ENCODE data around the gene ITIH6.

The ITIH6 gene

GRCh38 chrX:54825716-54826438 is 27.8 kb upstream of the ITIH6 start:
- peaks cover 48% of the 10 kb centered on the region for H3K9me3 Mint-ChIP-seq
- H3K27me3 Mint-ChIP-seq (ENCODE audit: low read depth, poor library complexity), result peaks cover 5% of the 10 kb centered on the region
- H3K4me1 Mint-ChIP-seq, result peaks cover 19% of the 10 kb centered on the region
- DNase-seq, result no peak
- H3K27ac Mint-ChIP-seq, result no peak overlapping the region
- H3K4me3 Mint-ChIP-seq, result no peak overlapping the region
- no peaks in the 10 kb centered on the region for H3K36me3 Mint-ChIP-seq (ENCODE audit: low read depth)
- TF ChIP-seq CTCF (IDR thresholded peaks at IDR 0.05), result no peak

GRCh38 chrX:54824722-54825121 is 26.7 kb upstream of the ITIH6 start:
- Mint-ChIP-seq H3K36me3 (ENCODE audit: low read depth) (no peaks in the 10 kb centered on the region), H3K4me1 (peaks cover 19% of the 10 kb centered on the region), H3K27ac (no peak overlapping the region), H3K9me3 (peaks cover 52% of the 10 kb centered on the region), H3K4me3 (no peak overlapping the region), H3K27me3 (ENCODE audit: low read depth, poor library complexity) (peaks cover 5% of the 10 kb centered on the region)
- TF ChIP-seq CTCF (IDR thresholded peaks at IDR 0.05), result no peak
- no peak for DNase-seq

- H3K4me1 Mint-ChIP-seq, result peaks cover 19% of the 10 kb centered on the region
- peaks cover 5% of the 10 kb centered on the region for H3K27me3 Mint-ChIP-seq (ENCODE audit: low read depth, poor library complexity)
- no peak for TF ChIP-seq CTCF (IDR thresholded peaks at IDR 0.05)
- no peak overlapping the region for H3K27ac Mint-ChIP-seq
- H3K36me3 Mint-ChIP-seq (ENCODE audit: low read depth), result no peaks in the 10 kb centered on the region
- DNase-seq, result no peak
- no peak overlapping the region for H3K4me3 Mint-ChIP-seq
- H3K9me3 Mint-ChIP-seq, result peaks cover 51% of the 10 kb centered on the region
Measured at GRCh38 chrX:54824195-54824594, 26.1 kb upstream of the ITIH6 start.

GRCh38 chrX:54821310-54821709 is 23.3 kb upstream of the ITIH6 start:
- H3K36me3 Mint-ChIP-seq (ENCODE audit: low read depth), result peaks cover 3% of the 10 kb centered on the region
- no peak overlapping the region for H3K4me3 Mint-ChIP-seq
- no peak overlapping the region for H3K27ac Mint-ChIP-seq
- peaks cover 19% of the 10 kb centered on the region for H3K4me1 Mint-ChIP-seq
- peaks cover 5% of the 10 kb centered on the region for H3K27me3 Mint-ChIP-seq (ENCODE audit: low read depth, poor library complexity)
- no peak for TF ChIP-seq CTCF (IDR thresholded peaks at IDR 0.05)
- no peak for DNase-seq
- peaks cover 45% of the 10 kb centered on the region for H3K9me3 Mint-ChIP-seq

- peaks cover 19% of the 10 kb centered on the region for H3K4me1 Mint-ChIP-seq
- no peak overlapping the region for H3K4me3 Mint-ChIP-seq
- TF ChIP-seq CTCF (IDR thresholded peaks at IDR 0.05), result no peak
- peaks cover 45% of the 10 kb centered on the region for H3K9me3 Mint-ChIP-seq
- peaks cover 8% of the 10 kb centered on the region for H3K36me3 Mint-ChIP-seq (ENCODE audit: low read depth)
- H3K27ac Mint-ChIP-seq, result no peak overlapping the region
- H3K27me3 Mint-ChIP-seq (ENCODE audit: low read depth, poor library complexity), result peaks cover 5% of the 10 kb centered on the region
- DNase-seq, result no peak
Measured at GRCh38 chrX:54820737-54821136, 22.7 kb upstream of the ITIH6 start.

GRCh38 chrX:54819201-54819600 is 21.1 kb upstream of the ITIH6 start:
- no peak overlapping the region for H3K27ac Mint-ChIP-seq
- H3K27me3 Mint-ChIP-seq (ENCODE audit: low read depth, poor library complexity), result peaks cover 5% of the 10 kb centered on the region
- DNase-seq, result no peak

More at GRCh38 chrX:54819201-54819600, 21.1 kb upstream of the ITIH6 start:
- Mint-ChIP-seq H3K36me3 (ENCODE audit: low read depth) (peaks cover 18% of the 10 kb centered on the region), H3K4me3 (no peak overlapping the region), H3K4me1 (peaks cover 15% of the 10 kb centered on the region), H3K9me3 (peaks cover 44% of the 10 kb centered on the region)
- TF ChIP-seq CTCF (IDR thresholded peaks at IDR 0.05), result no peak

Data from nephron progenitor cell (in vitro differentiated cells).